ENCODE data around the gene ZNF275. TPM values are rescaled to one million over a fixed set of nuclear protein-coding genes. Genes with fewer than 3 reads are reported as not detected.
A peak's percentile ranks its signal among the peaks of the same experiment; 100 is the strongest.

Gene ZNF275
- total RNA-seq, 6 donors from 2014 or later = 5.9 to 13.8 (median 8.8) TPM

DNA sequence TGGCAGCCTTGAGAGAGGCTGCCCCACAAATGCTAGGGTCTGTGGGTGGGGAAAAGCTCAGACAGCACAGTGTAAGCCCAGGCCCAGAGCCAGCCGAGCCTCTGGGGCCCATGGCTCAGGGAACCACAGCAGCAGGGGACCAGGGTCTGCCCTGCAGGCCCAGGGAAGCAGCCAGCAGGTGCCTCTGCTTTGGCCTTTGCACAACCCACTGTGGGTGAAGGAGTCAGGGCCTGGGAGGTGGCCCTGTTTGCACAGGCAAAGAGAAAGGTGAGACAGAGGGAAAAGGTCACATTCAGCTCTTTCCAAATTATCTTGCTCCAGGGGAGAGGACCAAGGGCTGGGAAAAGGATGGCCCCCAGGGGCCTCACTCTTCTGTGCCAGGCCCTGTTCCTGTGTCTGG, 21.1 kb upstream of the ZNF275 start:
- Histone ChIP-seq H3K4me3 (no peak overlapping the region), H3K4me1 (no peaks in the 10 kb centered on the region), H3K9me3 (no peaks in the 10 kb centered on the region), H3K27me3 (no peaks in the 10 kb centered on the region), H3K27ac (no peak overlapping the region), H3K36me3 (no peaks in the 10 kb centered on the region)
- ATAC-seq (ENCODE audit: low FRiP score in 2 of 2) (no peak), DNase-seq (no peak)
- WGBS, 2 donors = 83% methylated on average over 1 of the region's 1 CpG; no CpG with 5 or more reads in 1 of the 2 donors
- TF ChIP-seq EP300 (IDR thresholded peaks at IDR 0.05) (no peak), POLR2A (IDR thresholded peaks at IDR 0.05) (no peak), POLR2AphosphoS5 (IDR thresholded peaks at IDR 0.05) (no peak)
- TF ChIP-seq, protein P1, sequence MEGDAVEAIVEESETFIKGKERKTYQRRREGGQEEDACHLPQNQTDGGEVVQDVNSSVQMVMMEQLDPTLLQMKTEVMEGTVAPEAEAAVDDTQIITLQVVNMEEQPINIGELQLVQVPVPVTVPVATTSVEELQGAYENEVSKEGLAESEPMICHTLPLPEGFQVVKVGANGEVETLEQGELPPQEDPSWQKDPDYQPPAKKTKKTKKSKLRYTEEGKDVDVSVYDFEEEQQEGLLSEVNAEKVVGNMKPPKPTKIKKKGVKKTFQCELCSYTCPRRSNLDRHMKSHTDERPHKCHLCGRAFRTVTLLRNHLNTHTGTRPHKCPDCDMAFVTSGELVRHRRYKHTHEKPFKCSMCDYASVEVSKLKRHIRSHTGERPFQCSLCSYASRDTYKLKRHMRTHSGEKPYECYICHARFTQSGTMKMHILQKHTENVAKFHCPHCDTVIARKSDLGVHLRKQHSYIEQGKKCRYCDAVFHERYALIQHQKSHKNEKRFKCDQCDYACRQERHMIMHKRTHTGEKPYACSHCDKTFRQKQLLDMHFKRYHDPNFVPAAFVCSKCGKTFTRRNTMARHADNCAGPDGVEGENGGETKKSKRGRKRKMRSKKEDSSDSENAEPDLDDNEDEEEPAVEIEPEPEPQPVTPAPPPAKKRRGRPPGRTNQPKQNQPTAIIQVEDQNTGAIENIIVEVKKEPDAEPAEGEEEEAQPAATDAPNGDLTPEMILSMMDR (IDR thresholded peaks at IDR 0.05) = no peak

DNA sequence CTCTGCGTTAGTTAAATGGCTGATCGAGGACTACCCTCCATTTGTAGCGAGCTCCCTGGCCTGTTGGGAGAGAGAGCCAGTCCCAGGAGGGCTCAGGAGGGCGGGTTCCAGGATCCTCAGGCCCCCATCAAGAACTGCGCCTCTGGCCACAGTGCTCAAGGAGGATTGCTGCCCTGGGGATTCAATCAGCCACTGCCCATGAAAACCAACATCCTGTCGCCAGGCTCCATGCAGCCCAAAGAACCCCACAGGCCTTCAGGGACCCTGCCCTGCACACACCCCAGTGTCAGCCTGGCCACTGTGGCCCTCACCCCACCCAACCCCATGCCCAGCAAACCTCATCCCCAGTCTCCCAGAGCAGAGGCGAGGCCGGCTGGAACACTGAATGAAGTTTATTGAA, 16.6 kb upstream of the ZNF275 start:
- Histone ChIP-seq H3K4me3 (no peak overlapping the region), H3K4me1 (no peaks in the 10 kb centered on the region), H3K9me3 (no peaks in the 10 kb centered on the region), H3K36me3 (no peaks in the 10 kb centered on the region), H3K27ac (no peak overlapping the region), H3K27me3 (no peaks in the 10 kb centered on the region)
- WGBS, 2 donors = 89% methylated on average over 8 of the region's 8 CpGs; no CpG with 5 or more reads in 1 of the 2 donors
- ATAC-seq (ENCODE audit: low FRiP score in 2 of 2) (no peak), DNase-seq (no peak)
- TF ChIP-seq EP300 (IDR thresholded peaks at IDR 0.05) (no peak), POLR2AphosphoS5 (IDR thresholded peaks at IDR 0.05) (no peak), POLR2A (IDR thresholded peaks at IDR 0.05) (no peak)
- TF ChIP-seq, protein P1 (IDR thresholded peaks at IDR 0.05) = no peak

DNA sequence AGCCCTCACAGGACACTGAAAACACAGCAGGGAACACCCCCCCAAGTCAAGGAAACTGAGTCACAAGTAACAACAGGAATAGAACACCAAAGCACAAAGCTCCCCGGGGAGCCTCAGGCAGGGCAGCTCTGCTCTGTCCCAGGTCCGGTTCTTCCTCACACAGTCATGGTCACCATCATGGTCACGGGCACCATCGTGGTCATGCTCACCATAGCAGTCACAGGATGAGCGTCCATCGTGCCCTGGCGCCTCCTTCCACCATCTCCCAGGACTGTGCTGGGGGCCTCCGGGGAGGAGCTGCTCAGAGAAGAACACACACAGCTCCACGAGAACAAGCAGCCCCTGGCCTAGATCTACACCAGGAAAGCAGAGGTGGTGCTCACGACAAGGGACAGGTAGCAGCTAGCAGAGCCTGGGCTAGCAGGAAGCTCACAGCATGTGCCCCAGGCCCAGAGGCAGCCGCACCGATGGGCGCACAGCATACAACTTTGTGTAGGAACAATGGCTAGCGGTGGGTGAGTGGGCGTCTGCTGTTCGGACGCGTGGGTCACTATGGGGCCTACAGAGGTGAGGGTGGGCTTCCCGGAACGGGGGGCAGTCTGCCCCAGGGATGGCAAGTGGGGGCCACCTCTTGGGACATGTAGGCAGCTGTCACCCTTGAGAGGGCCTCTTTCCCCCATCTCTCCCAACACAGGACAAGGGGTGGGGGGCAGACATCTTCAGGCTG, 15.8 kb upstream of the ZNF275 start:
- WGBS, 2 donors = 80 to 89% methylated on average over 1 to 20 of the region's 20 CpGs
- Histone ChIP-seq H3K27me3 (no peaks in the 10 kb centered on the region), H3K4me3 (no peak overlapping the region), H3K27ac (no peak overlapping the region), H3K4me1 (no peaks in the 10 kb centered on the region), H3K36me3 (no peaks in the 10 kb centered on the region), H3K9me3 (no peaks in the 10 kb centered on the region)
- ATAC-seq (ENCODE audit: low FRiP score in 2 of 2) (no peak), DNase-seq (peak in 1 of 2 donors; percentile 43)
- TF ChIP-seq EP300 (IDR thresholded peaks at IDR 0.05) (no peak), POLR2A (IDR thresholded peaks at IDR 0.05) (no peak), POLR2AphosphoS5 (IDR thresholded peaks at IDR 0.05) (no peak)
- TF ChIP-seq, protein P1 (IDR thresholded peaks at IDR 0.05) = no peak

DNA sequence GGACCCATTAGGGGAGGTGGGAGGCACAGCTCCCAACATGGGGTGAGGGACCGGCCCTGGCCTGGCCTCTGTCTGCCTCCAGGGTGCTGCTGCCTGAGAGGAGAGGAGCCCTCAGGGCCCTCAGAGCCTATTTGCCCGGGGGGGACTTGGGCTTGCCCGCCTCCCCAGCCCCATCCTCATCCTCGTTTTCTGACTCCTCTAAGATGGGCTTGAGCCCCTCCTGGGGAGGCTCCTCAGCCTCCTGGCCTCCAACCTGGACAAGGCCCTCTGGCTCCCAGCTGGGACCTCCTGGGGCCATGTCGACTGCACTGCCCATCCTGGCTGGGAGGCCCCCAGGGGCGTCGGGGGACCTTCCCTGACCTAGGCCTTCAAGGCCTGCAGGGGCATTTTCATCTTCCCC, 15.1 kb upstream of the ZNF275 start:
- no peak overlapping the region for H3K27ac ChIP-seq
- no peaks in the 10 kb centered on the region for H3K27me3 ChIP-seq
- no peak for ATAC-seq (ENCODE audit: low FRiP score in 2 of 2)
- H3K4me3 ChIP-seq = no peak overlapping the region
- H3K9me3 ChIP-seq = no peaks in the 10 kb centered on the region
- DNase-seq = no peak
- no peaks in the 10 kb centered on the region for H3K4me1 ChIP-seq
- TF ChIP-seq EP300 (IDR thresholded peaks at IDR 0.05) (no peak), POLR2AphosphoS5 (IDR thresholded peaks at IDR 0.05) (no peak), POLR2A (IDR thresholded peaks at IDR 0.05) (no peak)
- TF ChIP-seq, protein P1 (IDR thresholded peaks at IDR 0.05) = no peak
- WGBS, 2 donors = 84 to 100% methylated on average over 1 to 5 of the region's 7 CpGs
- no peaks in the 10 kb centered on the region for H3K36me3 ChIP-seq
